ENCODE measurements around the gene HRH3.

Gene HRH3

GRCh38 chr20:62244644-62245108 lies 24.6 kb upstream of the HRH3 start:
- DNase-seq (ENCODE audit: low spot score), result no peak

- no peak for DNase-seq (ENCODE audit: low spot score)
Observed at GRCh38 chr20:62243906-62244515, 23.9 kb upstream of the HRH3 start.

- DNase-seq (ENCODE audit: low spot score), result no peak
Observed at GRCh38 chr20:62243106-62243505, 23.0 kb upstream of the HRH3 start.

- no peak for DNase-seq (ENCODE audit: low spot score)
Observed at GRCh38 chr20:62242176-62242575, 22.1 kb upstream of the HRH3 start.

- no peak for DNase-seq (ENCODE audit: low spot score)
Observed at GRCh38 chr20:62241506-62241905, 21.4 kb upstream of the HRH3 start.

GRCh38 chr20:62240020-62240685 lies 20.1 kb upstream of the HRH3 start:
- DNase-seq (ENCODE audit: low spot score), result no peak

- DNase-seq (ENCODE audit: low spot score), result no peak
Observed at GRCh38 chr20:62239278-62239879, 19.3 kb upstream of the HRH3 start.

GRCh38 chr20:62238569-62239277 lies 18.6 kb upstream of the HRH3 start:
- DNase-seq (ENCODE audit: low spot score), result no peak

- peak; percentile 99 for DNase-seq (ENCODE audit: low spot score)
Observed at GRCh38 chr20:62237801-62238568, 17.9 kb upstream of the HRH3 start, which contains the start of gene OSBPL2. Gene OSBPL2 (plus strand): TSS chr20:62238521. CDS start chr20:62256185, 17,664 bp downstream.

GRCh38 chr20:62237514-62237800 lies 17.4 kb upstream of the HRH3 start:
- no peak for DNase-seq (ENCODE audit: low spot score)

GRCh38 chr20:62236766-62237513 lies 16.9 kb upstream of the HRH3 start:
- DNase-seq (ENCODE audit: low spot score), result peak; percentile 89

- DNase-seq (ENCODE audit: low spot score), result no peak
Observed at GRCh38 chr20:62236200-62236599, 16.1 kb upstream of the HRH3 start.

GRCh38 chr20:62235777-62236157 lies 15.7 kb upstream of the HRH3 start:
- DNase-seq (ENCODE audit: low spot score), result no peak

GRCh38 chr20:62235001-62235776 lies 15.1 kb upstream of the HRH3 start:
- DNase-seq (ENCODE audit: low spot score), result no peak

GRCh38 chr20:62234339-62234738 lies 14.3 kb upstream of the HRH3 start:
- no peak for DNase-seq (ENCODE audit: low spot score)

GRCh38 chr20:62233684-62234083 lies 13.6 kb upstream of the HRH3 start:
- no peak for DNase-seq (ENCODE audit: low spot score)

- no peak for DNase-seq (ENCODE audit: low spot score)
Observed at GRCh38 chr20:62232770-62233645, 12.9 kb upstream of the HRH3 start.

- no peak for DNase-seq (ENCODE audit: low spot score)
Observed at GRCh38 chr20:62232194-62232593, 12.1 kb upstream of the HRH3 start.

- DNase-seq (ENCODE audit: low spot score), result no peak
Observed at GRCh38 chr20:62231292-62231691, 11.2 kb upstream of the HRH3 start.
